NCI-H146 treated with DMSO at 0.1 percent for 48 hours (cell line): ENCODE measurements around the gene BLTP2.
A peak's percentile ranks its signal among the peaks of the same experiment; 100 is the strongest.

Experiments
- DNase-seq: peaks from one replicate; lab custom pipeline; 2025; ENCODE audit not compliant: unreplicated experiment; lab: John Stamatoyannopoulos, UW

BLTP2 gene

DNA sequence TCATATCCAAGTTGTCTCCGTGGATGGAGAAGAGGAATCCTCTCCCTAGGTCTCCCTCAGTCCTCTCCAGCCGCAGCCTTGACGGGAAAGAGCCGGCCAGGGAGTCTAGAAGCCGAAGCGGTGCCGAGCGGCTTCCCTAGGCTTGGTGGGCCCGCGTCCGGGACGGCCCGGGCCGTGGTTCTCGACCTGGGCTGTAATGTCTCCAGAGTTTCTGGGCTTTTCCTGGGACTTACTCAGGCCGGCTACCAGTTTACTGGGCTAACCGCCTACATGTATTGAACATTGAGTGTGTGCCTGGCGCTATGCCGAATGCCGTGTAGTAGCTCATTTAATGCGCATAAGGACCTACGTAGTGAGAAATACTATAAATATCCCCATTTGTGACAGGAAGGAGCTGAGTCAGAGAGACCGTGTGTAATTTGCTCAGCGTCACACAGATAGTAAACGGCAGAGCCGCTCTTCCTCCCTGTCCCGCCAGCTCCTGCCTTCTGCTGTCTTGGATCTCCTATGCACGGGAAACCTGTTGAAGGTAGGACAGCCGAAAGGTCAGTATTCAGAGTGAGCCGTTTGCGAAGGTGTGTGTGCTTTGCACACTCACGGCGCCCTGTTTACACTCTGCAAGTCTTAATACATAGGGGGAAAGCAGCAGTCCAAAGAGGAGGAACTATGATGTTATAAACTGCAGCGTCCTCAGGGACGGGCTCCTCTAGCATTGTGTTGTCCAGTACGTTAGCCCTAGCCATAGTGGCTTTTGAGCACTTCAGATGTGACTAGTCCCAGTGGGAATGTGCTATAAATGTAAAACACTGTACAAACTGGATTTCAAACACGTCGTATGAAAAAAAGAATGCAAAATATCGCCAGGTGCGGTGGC, 45.4 kb downstream of the BLTP2 start:
- peak; percentile 51 for DNase-seq

DNA sequence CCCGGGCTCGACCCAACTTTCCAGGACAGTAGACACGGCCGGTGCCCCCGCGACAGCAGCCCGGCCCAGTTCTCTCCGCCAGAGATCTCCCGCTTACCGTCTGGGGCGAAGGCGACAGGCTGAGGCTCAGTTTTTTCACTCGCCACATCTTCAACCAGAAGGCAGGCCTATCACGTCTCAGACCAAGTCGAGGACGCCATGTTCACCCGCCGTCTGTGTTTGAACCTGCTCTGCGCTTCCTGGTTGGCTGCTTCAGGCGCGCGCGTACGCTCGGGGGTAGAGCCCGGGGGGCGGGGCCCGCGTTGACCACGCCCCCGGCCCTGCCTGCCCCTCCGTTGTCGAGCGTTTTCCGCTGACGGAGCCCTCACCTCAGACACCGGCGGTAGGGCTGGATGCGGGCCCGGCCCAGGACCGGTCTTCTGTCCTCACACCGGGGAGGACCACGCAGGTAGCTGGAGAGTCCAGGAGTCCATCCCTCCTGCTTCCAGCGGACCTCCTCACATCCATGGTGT, 46.1 kb downstream of the BLTP2 start, which contains the start of gene SPAG5:
SPAG5 (minus strand) TSS at position 227 of the 512 bp plus-strand sequence; CDS start at position 148, 79 bp downstream.
- DNase-seq = peak; percentile 87

DNA sequence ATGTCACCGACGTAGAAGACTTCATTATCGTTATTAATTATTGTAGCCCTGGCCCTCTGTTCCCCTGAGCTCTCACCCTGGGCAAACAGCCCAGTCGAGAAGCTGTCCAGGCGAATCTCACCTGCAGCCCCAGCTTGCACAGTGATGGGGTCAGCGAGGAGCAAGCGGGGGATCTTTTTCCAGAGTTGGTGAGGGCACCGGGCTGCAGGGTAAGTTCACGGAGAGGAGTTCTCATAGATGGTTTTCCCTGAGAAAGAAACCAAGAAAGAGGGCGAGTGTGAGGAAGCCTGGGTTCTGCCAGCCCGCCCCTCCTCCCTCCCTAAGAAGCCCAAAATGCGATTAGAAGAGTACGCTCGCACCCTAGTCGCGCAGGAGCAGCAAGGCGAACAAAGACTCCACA, 46.6 kb downstream of the BLTP2 start:
- no peak for DNase-seq

DNA sequence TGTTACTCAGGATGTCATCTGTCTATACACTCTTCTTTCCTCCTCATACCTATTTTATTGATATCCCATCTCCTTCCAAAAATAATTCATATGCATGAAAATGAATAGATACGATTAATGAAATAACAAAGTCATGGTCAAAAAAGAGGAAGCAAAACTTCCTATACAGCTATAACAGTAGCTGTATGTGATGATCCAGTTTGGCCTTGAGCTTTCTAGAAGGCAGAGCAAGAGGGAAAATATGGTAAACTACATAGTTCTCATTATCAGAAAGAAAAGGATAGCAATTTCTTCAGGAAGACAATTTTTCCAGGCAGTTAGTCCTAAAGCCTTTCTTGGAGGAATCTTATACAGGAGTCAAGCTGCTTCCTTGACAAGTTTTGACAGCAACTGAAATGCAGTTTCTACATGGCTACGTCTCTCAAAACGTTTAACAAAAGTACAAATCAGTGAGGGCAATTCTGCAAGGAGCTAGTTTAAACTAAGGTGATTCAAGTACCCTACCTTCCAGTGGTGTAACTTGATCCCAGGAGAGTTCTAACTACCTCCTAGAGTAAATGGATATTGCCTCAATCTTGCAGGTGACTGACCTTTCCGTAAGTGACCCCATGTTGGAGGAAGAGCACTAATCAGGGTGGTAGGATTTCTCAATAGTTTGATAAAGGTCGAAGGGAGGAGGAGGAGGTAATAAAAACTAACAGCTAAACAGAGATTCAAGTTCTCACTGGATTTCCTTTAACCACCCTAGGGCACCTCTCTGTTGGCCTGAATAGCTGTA, 47.2 kb downstream of the BLTP2 start:
- no peak for DNase-seq
